ENCODE data around the gene CCDC61.
A peak's percentile ranks its signal among the peaks of the same experiment; 100 is the strongest.

The CCDC61 gene

DNA sequence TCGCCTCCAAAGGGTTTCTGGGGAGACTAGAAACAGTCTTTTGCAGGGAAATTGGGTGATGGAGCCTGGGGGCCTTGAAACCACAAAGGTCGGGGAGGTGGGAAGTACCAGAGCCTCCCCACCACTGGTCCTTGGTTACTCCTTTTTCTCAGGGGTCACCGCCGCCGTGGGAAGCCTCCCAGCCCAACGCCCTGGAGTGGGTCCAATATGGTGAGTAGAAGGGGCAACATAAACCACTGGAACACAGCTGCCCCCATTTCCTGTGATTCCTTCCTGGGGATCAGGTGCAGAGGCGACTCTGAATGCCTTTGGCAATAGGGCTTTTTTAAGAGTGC is 21.8 kb downstream of the CCDC61 start:
- Histone ChIP-seq H3K27me3 (ENCODE audit: low read depth, low read length) (no peaks in the 10 kb centered on the region), H3K4me2 (ENCODE audit: low read length) (no peak overlapping the region), H3K4me1 (ENCODE audit: low read length) (peaks cover 4% of the 10 kb centered on the region), H3K9me3 (ENCODE audit: insufficient read depth, low read length) (no peaks in the 10 kb centered on the region), H3K27ac (ENCODE audit: low read length) (no peak overlapping the region), H3K4me3 (ENCODE audit: low read length) (0 out of 2 replicates have a peak overlapping the region, but pooled peaks have one; percentile 27), H3K36me3 (replicated peaks; ENCODE audit: low read depth, low read length) (peaks cover 4% of the 10 kb centered on the region), H4K20me1 (ENCODE audit: insufficient read depth, low read length) (no peaks in the 10 kb centered on the region), H3K79me2 (ENCODE audit: low read length) (no peaks in the 10 kb centered on the region), H3K9ac (ENCODE audit: low read length) (no peak overlapping the region), H2AFZ (ENCODE audit: low read depth, low read length) (no peak overlapping the region)
- TF ChIP-seq, protein P1, sequence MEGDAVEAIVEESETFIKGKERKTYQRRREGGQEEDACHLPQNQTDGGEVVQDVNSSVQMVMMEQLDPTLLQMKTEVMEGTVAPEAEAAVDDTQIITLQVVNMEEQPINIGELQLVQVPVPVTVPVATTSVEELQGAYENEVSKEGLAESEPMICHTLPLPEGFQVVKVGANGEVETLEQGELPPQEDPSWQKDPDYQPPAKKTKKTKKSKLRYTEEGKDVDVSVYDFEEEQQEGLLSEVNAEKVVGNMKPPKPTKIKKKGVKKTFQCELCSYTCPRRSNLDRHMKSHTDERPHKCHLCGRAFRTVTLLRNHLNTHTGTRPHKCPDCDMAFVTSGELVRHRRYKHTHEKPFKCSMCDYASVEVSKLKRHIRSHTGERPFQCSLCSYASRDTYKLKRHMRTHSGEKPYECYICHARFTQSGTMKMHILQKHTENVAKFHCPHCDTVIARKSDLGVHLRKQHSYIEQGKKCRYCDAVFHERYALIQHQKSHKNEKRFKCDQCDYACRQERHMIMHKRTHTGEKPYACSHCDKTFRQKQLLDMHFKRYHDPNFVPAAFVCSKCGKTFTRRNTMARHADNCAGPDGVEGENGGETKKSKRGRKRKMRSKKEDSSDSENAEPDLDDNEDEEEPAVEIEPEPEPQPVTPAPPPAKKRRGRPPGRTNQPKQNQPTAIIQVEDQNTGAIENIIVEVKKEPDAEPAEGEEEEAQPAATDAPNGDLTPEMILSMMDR (IDR thresholded peaks at IDR 0.05; ENCODE audit: low read depth, low read length): no peak; the same call in 1 of the 2 replicates
- TF ChIP-seq EZH2phosphoT487 (IDR thresholded peaks at IDR 0.05; ENCODE audit: low read depth): no peak

DNA sequence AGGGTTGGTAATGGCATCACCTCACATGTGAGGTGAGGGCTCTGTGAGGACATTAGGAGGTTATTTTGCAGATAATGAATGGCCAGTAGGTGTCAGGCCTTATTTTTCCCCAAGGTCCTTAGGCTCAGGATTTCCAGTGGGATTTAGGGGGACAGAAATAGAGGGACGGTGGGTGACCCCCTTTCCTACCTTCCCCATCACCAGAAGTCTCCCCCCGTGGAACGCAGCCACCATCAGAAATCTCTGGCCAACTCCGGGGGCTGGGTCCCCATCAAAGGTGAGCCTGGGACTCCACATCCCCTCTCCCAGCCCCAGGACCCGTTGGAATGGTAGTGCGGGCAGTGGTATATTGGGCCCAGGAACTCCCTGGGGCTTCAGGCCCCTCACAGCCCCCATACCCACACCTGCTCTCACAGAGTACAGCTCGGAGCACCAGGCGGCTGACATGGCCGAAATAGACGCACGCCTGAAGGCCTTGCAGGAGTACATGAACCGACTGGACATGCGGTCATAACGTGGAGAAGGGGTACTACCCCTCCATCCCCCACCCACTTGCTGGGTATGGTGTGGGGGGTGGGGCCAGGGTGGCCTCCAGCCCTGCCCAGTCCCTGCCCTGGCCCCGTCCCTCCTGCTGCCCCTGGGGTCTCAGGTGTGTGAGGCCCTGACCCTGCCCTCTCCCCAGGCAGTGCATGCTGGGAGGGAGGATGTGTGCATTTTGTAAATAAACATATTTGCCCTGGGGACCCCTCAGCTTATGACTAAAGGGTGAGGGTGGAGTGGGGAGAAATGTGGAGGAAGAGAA is 22.8 kb downstream of the CCDC61 start:
- Histone ChIP-seq H3K27me3 (ENCODE audit: low read depth, low read length) (no peaks in the 10 kb centered on the region), H3K9me3 (ENCODE audit: insufficient read depth, low read length) (no peaks in the 10 kb centered on the region), H3K27ac (ENCODE audit: low read length) (no peak overlapping the region), H4K20me1 (ENCODE audit: insufficient read depth, low read length) (no peaks in the 10 kb centered on the region), H3K9ac (ENCODE audit: low read length) (no peak overlapping the region), H3K4me2 (ENCODE audit: low read length) (no peak overlapping the region), H3K4me1 (ENCODE audit: low read length) (peaks cover 4% of the 10 kb centered on the region), H2AFZ (ENCODE audit: low read depth, low read length) (no peak overlapping the region), H3K4me3 (ENCODE audit: low read length) (no peak overlapping the region), H3K79me2 (ENCODE audit: low read length) (no peaks in the 10 kb centered on the region), H3K36me3 (replicated peaks; ENCODE audit: low read depth, low read length) (peaks cover 4% of the 10 kb centered on the region)
- TF ChIP-seq, protein P1 (IDR thresholded peaks at IDR 0.05; ENCODE audit: low read depth, low read length): no peak
- TF ChIP-seq EZH2phosphoT487 (IDR thresholded peaks at IDR 0.05; ENCODE audit: low read depth): no peak

DNA sequence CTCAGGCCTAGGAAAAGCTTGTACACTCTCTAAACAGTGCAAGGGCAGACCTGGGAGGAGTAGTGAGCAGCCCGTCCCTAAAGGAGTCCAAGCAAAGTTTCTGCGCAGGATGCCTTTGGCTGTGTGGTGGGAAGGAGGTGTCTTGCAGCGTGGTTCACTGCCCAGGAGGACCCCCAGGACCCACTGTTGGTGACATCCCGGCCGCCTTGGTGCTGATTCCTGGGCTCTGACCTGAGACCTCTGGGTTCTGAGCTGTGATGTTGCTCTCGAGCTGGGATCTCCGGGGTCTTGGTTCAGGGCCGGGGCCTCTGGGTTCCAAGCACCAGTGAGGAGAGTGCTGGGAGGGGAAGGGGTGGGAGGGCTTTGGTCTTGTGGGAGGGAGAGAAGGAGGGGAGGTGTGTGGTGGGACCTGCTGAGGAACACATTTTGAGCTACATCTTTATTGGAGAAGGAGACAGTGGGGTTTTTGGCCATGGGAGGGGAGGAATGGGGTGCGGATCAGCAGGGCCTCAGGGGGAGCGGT is 23.5 kb downstream of the CCDC61 start:
- H3K4me2 ChIP-seq (ENCODE audit: low read length): no peak overlapping the region
- no peaks in the 10 kb centered on the region for H3K27me3 ChIP-seq (ENCODE audit: low read depth, low read length)
- TF ChIP-seq EZH2phosphoT487 (IDR thresholded peaks at IDR 0.05; ENCODE audit: low read depth): no peak
- TF ChIP-seq, protein P1 (IDR thresholded peaks at IDR 0.05; ENCODE audit: low read depth, low read length): no peak
- H2AFZ ChIP-seq (ENCODE audit: low read depth, low read length): no peak overlapping the region
- no peak overlapping the region for H3K9ac ChIP-seq (ENCODE audit: low read length)
- H3K4me3 ChIP-seq (ENCODE audit: low read length): no peak overlapping the region
- no peaks in the 10 kb centered on the region for H4K20me1 ChIP-seq (ENCODE audit: insufficient read depth, low read length)
- peaks cover 4% of the 10 kb centered on the region for H3K36me3 ChIP-seq (replicated peaks; ENCODE audit: low read depth, low read length)
- H3K9me3 ChIP-seq (ENCODE audit: insufficient read depth, low read length): no peaks in the 10 kb centered on the region
- H3K27ac ChIP-seq (ENCODE audit: low read length): no peak overlapping the region
- H3K4me1 ChIP-seq (ENCODE audit: low read length): peaks cover 4% of the 10 kb centered on the region
- H3K79me2 ChIP-seq (ENCODE audit: low read length): no peaks in the 10 kb centered on the region

DNA sequence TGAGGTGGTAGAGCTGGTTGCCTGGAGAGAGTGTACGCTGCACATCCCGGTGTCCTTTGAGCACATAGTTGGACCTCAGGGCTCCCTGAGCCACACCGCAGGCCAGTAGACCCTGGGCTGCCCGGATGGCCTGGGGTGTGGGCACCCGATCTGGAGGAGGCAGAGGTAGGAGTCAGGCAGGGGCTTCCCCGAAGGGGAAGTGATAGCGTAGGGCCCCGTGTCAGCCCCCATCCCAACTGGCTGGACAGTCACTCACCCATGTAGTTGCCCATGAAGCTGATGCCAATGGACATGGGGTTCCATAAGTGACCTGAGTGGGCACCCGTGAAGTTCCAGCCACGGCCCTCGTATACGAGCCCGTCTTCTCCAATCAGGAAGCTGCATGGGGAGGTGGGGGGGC is 24.0 kb downstream of the CCDC61 start:
- H3K27me3 ChIP-seq (ENCODE audit: low read depth, low read length): no peaks in the 10 kb centered on the region
- no peak overlapping the region for H3K4me3 ChIP-seq (ENCODE audit: low read length)
- no peak overlapping the region for H3K27ac ChIP-seq (ENCODE audit: low read length)
- H3K79me2 ChIP-seq (ENCODE audit: low read length): no peaks in the 10 kb centered on the region
- H3K4me1 ChIP-seq (ENCODE audit: low read length): peaks cover 4% of the 10 kb centered on the region
- no peaks in the 10 kb centered on the region for H3K9me3 ChIP-seq (ENCODE audit: insufficient read depth, low read length)
- TF ChIP-seq, protein P1 (IDR thresholded peaks at IDR 0.05; ENCODE audit: low read depth, low read length): no peak
- TF ChIP-seq EZH2phosphoT487 (IDR thresholded peaks at IDR 0.05; ENCODE audit: low read depth): no peak
- H3K9ac ChIP-seq (ENCODE audit: low read length): no peak overlapping the region
- H3K4me2 ChIP-seq (ENCODE audit: low read length): no peak overlapping the region
- H3K36me3 ChIP-seq (replicated peaks; ENCODE audit: low read depth, low read length): peaks cover 4% of the 10 kb centered on the region
- no peak overlapping the region for H2AFZ ChIP-seq (ENCODE audit: low read depth, low read length)
- H4K20me1 ChIP-seq (ENCODE audit: insufficient read depth, low read length): no peaks in the 10 kb centered on the region

Data from OCI-LY3 (cell line).